Calu3 (cell line): ENCODE data around the gene FAM229A. TPM values are rescaled to one million over a fixed set of nuclear protein-coding genes. Genes with fewer than 3 reads are reported as not detected.

Source experiments
- BruUV-seq: library from RNA; stranded (reverse); fragments of 400-500 nt; replicated peaks from 2 replicates; lab custom pipeline; 2021; lab: Mats Ljungman, UMichigan
- CTCF ChIA-PET: fragments of 300-600 bp; sonication (Branson Sonifier 250); formaldehyde crosslinking; loops from one replicate; lab custom pipeline; 2022; ENCODE audit warnings: antibody characterized with exemption; lab: Charles Lee
- DNase-seq: peaks from one replicate; pipeline ENCODE4 v3.0.0; 2022
- H3K27ac Mint-ChIP-seq: one replicate; pipeline ENCODE4 v1.8.0; 2022; ENCODE audit warnings: mixed read lengths; ENCODE audit not compliant: unreplicated experiment
- H3K27me3 Mint-ChIP-seq: one replicate; pipeline ENCODE4 v1.8.0; 2022; ENCODE audit warnings: mixed read lengths; ENCODE audit not compliant: unreplicated experiment
- H3K36me3 Mint-ChIP-seq: one replicate; pipeline ENCODE4 v1.8.0; 2022; ENCODE audit warnings: mild to moderate bottlenecking, moderate library complexity, mixed read lengths; ENCODE audit not compliant: insufficient read depth, unreplicated experiment
- H3K4me1 Mint-ChIP-seq: one replicate; pipeline ENCODE4 v1.8.0; 2022; ENCODE audit warnings: mild to moderate bottlenecking, low read depth, mixed read lengths; ENCODE audit not compliant: unreplicated experiment
- H3K4me3 Mint-ChIP-seq: one replicate; pipeline ENCODE4 v1.8.0; 2022; ENCODE audit warnings: mild to moderate bottlenecking, low read depth, moderate library complexity, mixed read lengths; ENCODE audit not compliant: unreplicated experiment
- H3K9me3 Mint-ChIP-seq: one replicate; pipeline ENCODE4 v1.8.0; 2022; ENCODE audit warnings: low read depth, mixed read lengths; ENCODE audit not compliant: unreplicated experiment
- CTCF ChIP-seq: fragments of 200-600 bp; IDR thresholded peaks from one replicate; pipeline ENCODE4 v1.8.0; 2022; ENCODE audit warnings: antibody characterized with exemption; ENCODE audit not compliant: unreplicated experiment
- intact Hi-C: fragments of 100-400 bp; cut with micrococcal nuclease; formaldehyde crosslinking; loops from one replicate; pipeline ENCODE4 v1.10.0; 2022; ENCODE audit not compliant: unreplicated experiment
- total RNA-seq: library from RNA; stranded (reverse); gene quantifications from 2 replicates; pipeline ENCODE4 v1.2.3, GENCODE V29; 2022

FAM229A gene
- total RNA-seq, 1 experiment from 2014 or later = 7.3 TPM

- Mint-ChIP-seq H3K9me3 (no peaks in the 10 kb centered on the region), H3K27me3 (no peaks in the 10 kb centered on the region), H3K4me3 (no peak overlapping the region), H3K27ac (no peak overlapping the region), H3K4me1 (no peaks in the 10 kb centered on the region), H3K36me3 (peaks cover 53% of the 10 kb centered on the region)
- intact Hi-C loops = no loop called here
- CTCF ChIA-PET = interaction anchor here (0.6 kb wide), 1 partner anchor 50 kb away, joined by 5 read pairs; no protein-coding TSS in a partner anchor
- no peak for TF ChIP-seq CTCF
- no TSS peak for BruUV-seq
- DNase-seq = no peak
Observed at GRCh38 chr1:32376199-32376598, 13.9 kb upstream of the FAM229A start.

- no peak overlapping the region for H3K4me3 Mint-ChIP-seq
- DNase-seq = no peak
- H3K36me3 Mint-ChIP-seq = peaks cover 39% of the 10 kb centered on the region
- no peak overlapping the region for H3K27ac Mint-ChIP-seq
- no peaks in the 10 kb centered on the region for H3K4me1 Mint-ChIP-seq
- H3K27me3 Mint-ChIP-seq = no peaks in the 10 kb centered on the region
- no peaks in the 10 kb centered on the region for H3K9me3 Mint-ChIP-seq
- TF ChIP-seq CTCF = no peak
- BruUV-seq = no TSS peak
- intact Hi-C loops = no loop called here
- CTCF ChIA-PET = no interaction called here
Observed at GRCh38 chr1:32373996-32374592, 11.8 kb upstream of the FAM229A start.

- peaks cover 32% of the 10 kb centered on the region for H3K36me3 Mint-ChIP-seq
- no peaks in the 10 kb centered on the region for H3K9me3 Mint-ChIP-seq
- CTCF ChIA-PET = interaction anchor here (1.1 kb wide), 1 partner anchor 9 kb away, joined by 3 read pairs; no protein-coding TSS in a partner anchor
- H3K4me1 Mint-ChIP-seq = no peaks in the 10 kb centered on the region
- no peak for TF ChIP-seq CTCF
- no peak overlapping the region for H3K4me3 Mint-ChIP-seq
- no peak overlapping the region for H3K27ac Mint-ChIP-seq
- intact Hi-C loops = no loop called here
- H3K27me3 Mint-ChIP-seq = no peaks in the 10 kb centered on the region
- BruUV-seq = no TSS peak
- no peak for DNase-seq
Observed at GRCh38 chr1:32372149-32372756, 10.0 kb upstream of the FAM229A start.

- Mint-ChIP-seq H3K27me3 (no peaks in the 10 kb centered on the region), H3K9me3 (no peaks in the 10 kb centered on the region), H3K4me1 (no peaks in the 10 kb centered on the region), H3K27ac (no peak overlapping the region), H3K36me3 (peaks cover 31% of the 10 kb centered on the region), H3K4me3 (no peak overlapping the region)
- no peak for TF ChIP-seq CTCF
- no peak for DNase-seq
- CTCF ChIA-PET = interaction anchor here (0.7 kb wide), 1 partner anchor 97 kb away, joined by 3 read pairs; no protein-coding TSS in a partner anchor
- BruUV-seq = no TSS peak
- intact Hi-C loops = no loop called here
Observed at GRCh38 chr1:32367912-32368635, 5.8 kb upstream of the FAM229A start.
